Neural cell (in vitro differentiated cells): ENCODE data around the gene MFN1.

ENCODE experiments used
- EZH2 ChIP-seq: fragments of 200-600, 300-800 bp; shearing (Covaris generic), sonication (generic); IDR thresholded peaks from 2 replicates; pipeline ENCODE4 v1.6.1; 2014; ENCODE audit warnings: antibody characterized with exemption, low read length, borderline replicate concordance, mild to moderate bottlenecking; ENCODE audit not compliant: insufficient read depth, poor library complexity, severe bottlenecking
- MXI1 ChIP-seq: fragments of 450-650 bp; conservative IDR thresholded peaks from 2 replicates; pipeline ENCODE4 v1.6.1; 2014; ENCODE audit warnings: antibody characterized with exemption, mild to moderate bottlenecking; ENCODE audit not compliant: poor library complexity, severe bottlenecking
- POLR2AphosphoS5 ChIP-seq: IDR thresholded peaks from 2 replicates; pipeline ENCODE4 v1.6.1; 2012
- SMC3 ChIP-seq: fragments of 450-650 bp; conservative IDR thresholded peaks from 2 replicates; pipeline ENCODE4 v1.6.1; 2014; ENCODE audit warnings: antibody characterized with exemption, mild to moderate bottlenecking, moderate library complexity; ENCODE audit not compliant: poor library complexity
- TAF1 ChIP-seq: IDR thresholded peaks from 2 replicates; pipeline ENCODE4 v1.6.1; 2012; ENCODE audit warnings: low read depth
- TF ChIP-seq, protein P1 (sequence below): fragments of 450-650 bp; IDR thresholded peaks from 2 replicates; pipeline ENCODE4 v1.5.1; 2014; ENCODE audit warnings: antibody characterized with exemption, mild to moderate bottlenecking, moderate library complexity; ENCODE audit not compliant: poor library complexity, severe bottlenecking

DNA sequence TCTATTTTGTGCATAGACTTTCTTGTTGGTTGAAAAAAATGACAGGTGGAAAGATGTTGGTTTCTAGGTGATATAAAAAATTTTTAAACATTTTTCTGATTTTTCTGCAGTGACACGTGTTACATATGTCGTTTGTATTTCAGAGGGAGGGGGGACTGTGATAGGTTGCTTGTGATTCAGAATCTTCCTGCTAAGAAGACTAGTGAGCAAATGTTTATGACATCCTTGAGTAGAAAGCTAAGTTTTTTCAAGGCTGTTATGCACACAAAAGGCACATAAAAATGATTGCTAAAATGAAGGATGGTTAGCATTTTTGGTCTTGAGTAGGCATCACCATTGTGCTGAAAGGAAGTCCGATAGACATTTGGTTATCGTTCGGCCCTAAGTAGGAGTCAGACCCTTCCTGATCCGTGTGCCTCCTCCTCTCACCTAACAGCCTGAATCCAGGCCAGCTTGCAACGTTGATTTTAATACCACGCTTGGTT is 23.2 kb upstream of the MFN1 start:
- TF ChIP-seq, protein P1, sequence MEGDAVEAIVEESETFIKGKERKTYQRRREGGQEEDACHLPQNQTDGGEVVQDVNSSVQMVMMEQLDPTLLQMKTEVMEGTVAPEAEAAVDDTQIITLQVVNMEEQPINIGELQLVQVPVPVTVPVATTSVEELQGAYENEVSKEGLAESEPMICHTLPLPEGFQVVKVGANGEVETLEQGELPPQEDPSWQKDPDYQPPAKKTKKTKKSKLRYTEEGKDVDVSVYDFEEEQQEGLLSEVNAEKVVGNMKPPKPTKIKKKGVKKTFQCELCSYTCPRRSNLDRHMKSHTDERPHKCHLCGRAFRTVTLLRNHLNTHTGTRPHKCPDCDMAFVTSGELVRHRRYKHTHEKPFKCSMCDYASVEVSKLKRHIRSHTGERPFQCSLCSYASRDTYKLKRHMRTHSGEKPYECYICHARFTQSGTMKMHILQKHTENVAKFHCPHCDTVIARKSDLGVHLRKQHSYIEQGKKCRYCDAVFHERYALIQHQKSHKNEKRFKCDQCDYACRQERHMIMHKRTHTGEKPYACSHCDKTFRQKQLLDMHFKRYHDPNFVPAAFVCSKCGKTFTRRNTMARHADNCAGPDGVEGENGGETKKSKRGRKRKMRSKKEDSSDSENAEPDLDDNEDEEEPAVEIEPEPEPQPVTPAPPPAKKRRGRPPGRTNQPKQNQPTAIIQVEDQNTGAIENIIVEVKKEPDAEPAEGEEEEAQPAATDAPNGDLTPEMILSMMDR: no peak
- TF ChIP-seq EZH2 (no peak), SMC3 (no peak), POLR2AphosphoS5 (no peak), MXI1 (no peak), TAF1 (no peak)
